ENCODE data around the gene BACH2.
A peak's percentile ranks its signal among the peaks of the same experiment; 100 is the strongest.
"Not testable (repeated sequence)": the region's sequence is repeated elsewhere in the genome, so short reads cannot be mapped to it uniquely, and the experiment has no call there.

The BACH2 gene

DNA sequence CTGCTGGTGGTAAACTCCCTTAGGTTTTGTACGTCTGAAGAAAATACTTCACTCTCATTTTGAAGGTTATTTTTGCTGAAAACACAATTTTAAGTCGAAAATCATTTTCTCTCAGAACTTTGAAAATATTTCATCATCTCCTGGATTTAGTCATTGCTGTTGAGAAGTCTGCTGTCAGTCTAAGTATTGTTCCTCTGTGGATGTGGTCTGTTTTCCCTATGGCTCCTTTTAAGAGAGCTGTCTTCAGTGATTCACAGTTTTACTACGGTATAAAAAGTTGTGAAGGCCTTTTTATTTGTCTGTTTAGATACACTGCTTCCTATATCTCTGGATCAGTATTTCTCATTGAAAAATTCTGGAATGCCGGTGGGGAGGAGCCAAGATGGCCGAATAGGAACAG is 243.0 kb downstream of the BACH2 start:
- no peak for DNase-seq

DNA sequence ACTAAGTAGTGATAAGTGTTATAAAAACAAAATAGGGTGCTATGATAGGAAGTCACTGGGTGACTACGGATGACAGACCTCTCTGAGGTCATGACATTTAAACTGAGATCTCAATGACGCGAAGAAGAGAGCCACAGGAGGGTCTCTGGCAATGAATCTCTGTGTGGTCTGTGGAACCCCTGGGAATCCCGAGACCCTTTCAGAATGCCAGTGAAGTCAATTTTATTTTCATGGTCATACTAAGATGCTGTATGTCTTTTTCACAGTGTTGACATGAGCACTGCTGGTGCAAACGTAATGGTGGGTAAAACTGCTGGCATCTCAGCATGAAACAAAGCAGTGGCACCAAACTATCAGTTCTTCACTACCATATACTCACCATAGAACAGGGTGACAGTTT is 247.3 kb downstream of the BACH2 start:
- no peak for DNase-seq

- DNase-seq = no peak
These were observed 248.3 kb downstream of the BACH2 start for GRCh38 chr6:90048206-90048967.

DNA sequence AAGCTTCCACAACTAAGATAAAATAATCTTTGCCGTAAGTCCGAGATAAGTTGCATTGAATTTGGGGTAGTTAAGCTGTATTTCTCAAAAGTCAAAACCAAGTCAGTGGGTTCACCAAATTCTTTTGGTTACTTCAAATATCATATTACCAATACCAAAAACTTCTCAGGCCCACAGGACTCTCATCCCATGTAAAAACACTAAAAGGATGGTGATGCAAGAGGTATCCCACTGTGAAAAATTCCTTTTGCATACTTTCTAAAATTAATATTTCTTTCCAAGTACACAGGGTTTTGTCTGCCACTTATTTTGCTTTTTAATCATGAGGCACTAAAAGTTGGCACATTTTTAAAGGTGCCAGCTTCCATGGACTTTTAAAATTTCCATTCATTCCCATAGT is 251.1 kb downstream of the BACH2 start:
- DNase-seq = no peak

DNA sequence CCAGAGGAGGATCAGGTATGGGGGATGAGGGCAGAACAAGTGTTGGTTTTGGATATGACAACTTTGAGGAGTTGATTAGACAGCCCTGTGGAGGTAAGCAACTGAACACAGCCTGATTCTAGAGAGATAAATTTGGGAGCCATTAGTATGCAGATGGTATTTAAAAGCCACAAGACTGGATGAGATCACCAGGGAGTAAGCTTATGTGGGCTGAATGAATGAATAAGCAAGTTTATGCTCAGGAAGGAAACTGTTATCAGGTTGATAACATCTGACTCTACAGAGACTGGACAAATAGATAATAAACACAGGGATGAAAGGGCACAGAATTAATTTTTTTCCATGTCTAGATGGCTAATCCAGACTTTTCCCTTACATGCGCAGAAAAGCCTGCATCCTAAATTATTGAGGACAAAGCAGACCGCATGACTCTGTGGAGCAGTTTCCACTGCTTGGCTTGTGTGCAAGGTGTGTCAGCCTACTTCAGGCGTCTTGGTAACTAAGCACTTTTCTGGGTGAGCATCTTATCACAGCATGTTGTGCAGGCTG is 251.7 kb downstream of the BACH2 start:
- peak in 1 of 2 donors; percentile 26 for DNase-seq

- no peak for DNase-seq
These were observed 252.3 kb downstream of the BACH2 start for GRCh38 chr6:90044182-90044832.

DNA sequence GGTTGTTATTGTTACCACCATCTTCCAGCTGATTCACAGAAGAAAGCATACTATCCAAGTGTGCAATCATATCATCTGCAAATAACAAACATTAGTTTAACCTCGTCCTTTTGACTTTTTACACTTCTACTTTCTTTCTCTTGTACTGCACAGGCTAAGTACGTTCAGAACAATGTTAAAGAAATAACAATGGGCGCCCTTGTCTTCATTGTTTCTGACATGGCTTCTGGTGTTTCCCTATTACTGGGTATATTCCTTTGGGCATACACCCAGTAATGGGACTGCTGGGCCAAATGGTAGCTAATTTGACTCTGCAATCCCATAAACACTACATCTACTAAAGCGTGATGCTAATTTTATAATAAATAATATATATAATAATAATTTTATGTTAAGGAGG is 255.7 kb downstream of the BACH2 start:
- DNase-seq = no peak

GRCh38 chr6:90039911-90040310 is 256.7 kb downstream of the BACH2 start:
- DNase-seq = no peak

DNA sequence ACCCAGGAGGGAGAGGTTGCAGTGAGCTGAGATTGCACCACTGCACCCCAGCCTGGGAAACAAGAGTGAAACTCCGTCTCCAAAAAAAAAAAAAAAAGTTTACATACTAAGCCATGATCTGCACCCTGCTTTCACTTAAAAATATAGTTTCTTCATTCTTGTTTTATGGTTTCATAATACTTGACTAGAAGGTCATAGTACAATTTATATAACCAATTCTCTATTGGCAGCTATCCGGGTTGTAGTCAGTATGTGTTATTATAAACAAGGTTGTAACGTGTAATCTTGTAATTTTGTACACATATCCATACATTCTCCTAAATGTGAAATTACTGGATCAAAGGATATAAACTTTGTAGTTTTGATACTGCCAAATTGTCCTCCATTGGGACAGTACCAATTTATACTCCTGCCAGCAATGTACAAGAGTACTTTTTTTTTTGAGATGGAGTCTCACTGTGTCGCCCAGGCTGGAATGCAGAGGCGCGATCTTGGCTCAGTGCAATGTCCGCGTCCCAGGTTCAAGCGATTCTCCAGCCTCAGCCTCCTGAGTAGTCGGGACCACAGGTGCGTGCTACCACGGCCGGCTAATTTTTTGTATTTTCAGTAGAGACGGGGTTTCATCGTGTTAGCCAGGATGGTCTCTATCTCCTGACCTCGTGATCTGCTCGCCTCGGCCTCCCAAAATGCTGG is 257.5 kb downstream of the BACH2 start:
- no peak for DNase-seq

- DNase-seq = no peak
These were observed 259.7 kb downstream of the BACH2 start for GRCh38 chr6:90036963-90037362.

- no peak for DNase-seq
These were observed 261.5 kb downstream of the BACH2 start for GRCh38 chr6:90035047-90035723.

DNA sequence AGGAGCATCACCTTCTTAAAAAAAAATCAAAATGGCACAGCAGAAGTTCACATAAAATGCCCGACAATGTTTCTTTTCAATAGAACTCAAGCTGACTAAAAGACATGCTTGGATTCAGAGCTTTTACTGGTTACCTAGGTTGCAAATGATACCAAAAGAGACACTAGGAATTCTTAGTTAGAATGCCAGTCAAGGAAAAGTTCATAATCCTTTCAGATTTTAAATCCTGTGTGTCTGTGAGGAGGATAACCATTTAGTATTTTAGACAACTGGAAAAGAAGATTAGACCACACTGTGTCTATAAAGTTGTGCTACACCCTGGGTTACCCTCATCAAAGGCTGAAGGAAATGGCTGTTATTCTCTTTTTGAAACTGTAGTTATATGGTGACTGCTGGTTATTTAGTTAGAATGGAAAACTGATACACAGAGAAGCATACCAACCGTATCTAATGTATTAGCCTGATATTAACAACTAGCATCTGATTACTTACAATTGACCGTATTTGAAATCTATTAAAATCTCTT is 262.8 kb downstream of the BACH2 start:
- DNase-seq = no peak

DNA sequence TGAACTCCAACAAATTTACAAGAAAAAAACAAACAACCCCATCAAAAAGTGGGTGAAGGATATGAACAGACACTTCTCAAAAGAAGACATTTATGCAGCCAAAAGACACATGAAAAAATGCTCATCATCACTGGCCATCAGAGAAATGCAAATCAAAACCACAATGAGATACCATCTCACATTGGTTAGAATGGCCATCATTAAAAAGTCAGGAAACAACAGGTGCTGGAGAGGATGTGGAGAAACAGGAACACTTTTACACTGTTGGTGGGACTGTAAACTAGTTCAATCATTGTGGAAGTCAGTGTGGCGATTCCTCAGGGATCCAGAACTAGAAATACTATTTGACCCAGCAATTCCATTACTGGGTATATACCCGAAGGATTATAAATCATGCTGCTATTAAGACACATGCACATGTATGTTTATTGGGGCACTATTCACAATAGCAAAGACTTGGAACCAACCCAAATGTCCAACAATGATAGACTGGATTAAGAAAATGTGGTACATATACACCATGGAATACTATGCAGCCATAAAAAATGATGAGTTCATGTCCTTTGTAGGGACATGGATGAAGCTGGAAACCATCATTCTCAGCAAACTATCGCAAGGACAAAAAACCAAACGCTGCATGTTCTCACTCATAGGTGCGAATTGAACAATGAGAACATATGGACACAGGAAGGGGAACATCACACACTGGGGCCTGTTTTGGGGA is 264.0 kb downstream of the BACH2 start:
- not testable (repeated sequence) for DNase-seq

- no peak for DNase-seq
These were observed 267.5 kb downstream of the BACH2 start for GRCh38 chr6:90028995-90029635.

DNA sequence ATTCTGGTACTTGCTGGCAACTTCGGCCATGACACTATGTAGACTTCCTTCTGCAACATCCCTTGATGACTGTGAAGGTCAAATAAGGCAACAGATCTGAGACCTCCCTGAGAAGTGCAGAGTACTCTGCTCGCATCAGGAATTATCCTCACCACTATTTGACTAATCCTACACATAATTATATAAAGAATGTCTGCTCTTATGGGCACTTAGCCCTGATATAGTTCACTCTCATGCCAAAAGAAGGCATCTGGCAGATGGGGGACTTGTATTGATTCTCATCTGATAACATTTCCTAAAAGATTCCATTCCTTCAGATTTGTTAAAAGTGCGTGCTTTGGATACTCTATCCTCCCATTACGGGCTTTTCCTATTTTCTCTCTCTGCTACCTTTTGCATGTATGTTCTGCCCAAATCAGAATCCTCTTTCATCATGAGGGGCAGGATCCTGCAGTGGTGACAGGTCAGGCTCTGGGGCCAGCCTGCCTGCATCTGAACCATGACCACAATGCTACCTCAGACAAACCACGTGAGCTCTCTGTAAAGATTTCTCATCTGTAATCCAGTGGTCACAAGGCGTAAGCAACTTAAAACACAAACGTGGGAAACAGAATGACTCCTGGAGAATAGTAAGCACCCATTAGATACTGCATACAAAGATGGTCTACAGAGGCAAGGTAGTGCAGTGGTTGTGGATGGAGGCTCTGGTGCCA is 268.4 kb downstream of the BACH2 start:
- no peak for DNase-seq

DNA sequence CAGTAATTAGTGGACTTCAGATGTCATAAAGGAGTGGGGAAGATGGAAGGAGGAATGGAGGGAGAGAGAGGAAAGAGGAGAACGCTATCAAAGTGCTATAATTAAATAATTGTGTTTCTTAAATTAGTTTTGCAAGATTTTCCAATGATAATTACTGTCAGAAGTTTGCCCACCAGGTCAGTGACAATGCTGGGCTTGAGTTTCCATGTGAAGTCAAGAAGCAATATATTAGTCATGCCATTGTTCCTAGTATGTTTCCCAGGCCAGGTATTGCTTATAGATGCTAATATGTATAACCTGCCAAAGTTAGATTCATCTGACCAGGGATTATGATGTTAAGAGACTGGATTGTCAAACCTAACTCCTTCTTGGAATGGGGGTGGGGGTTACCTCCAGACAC is 270.4 kb downstream of the BACH2 start:
- no peak for DNase-seq

DNA sequence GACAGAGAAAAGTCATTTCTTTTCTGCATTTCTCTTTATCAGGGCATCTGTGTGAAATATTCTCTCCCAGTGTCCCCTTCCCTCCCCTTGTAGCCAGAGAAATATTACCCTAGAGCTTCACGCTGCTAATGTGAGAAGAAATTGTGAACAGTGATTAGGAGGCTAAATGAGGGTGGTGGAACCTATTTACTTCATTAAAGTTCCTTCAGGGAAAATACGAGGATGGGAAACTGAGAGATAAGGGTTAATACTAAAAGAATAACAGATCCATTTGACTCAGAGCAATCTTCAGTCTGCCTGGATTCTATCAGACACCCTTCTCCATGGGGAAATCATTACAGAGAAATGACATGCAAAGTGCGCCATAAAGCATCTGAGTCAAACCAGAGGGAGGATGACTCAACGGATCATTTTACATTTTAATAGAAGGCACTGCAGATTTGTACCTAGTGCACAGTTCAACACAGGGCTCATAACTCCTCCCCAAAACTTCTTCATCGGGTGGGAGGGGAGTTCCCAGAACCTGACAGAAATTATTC is 271.1 kb downstream of the BACH2 start:
- DNase-seq = peak; percentile 17 to 40

DNA sequence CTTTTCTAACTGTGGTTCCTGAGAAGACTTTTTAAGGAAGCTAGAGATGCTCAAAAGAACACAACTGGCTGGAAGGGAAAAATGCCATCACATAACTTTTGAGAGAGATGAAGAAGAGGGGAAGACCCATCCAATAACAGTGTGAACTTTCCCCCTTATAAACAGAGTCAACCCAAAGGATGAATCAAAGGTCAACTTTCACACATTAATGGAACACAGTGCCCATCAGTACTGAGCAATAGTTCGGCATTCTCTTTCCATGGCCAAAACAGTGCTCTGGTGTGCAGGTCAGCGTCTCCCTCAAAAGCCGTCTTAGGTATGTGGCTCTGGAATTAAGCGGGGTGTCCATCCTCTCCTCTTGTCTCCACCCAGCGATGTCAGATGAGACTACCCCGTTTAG is 272.0 kb downstream of the BACH2 start:
- no peak for DNase-seq

DNA sequence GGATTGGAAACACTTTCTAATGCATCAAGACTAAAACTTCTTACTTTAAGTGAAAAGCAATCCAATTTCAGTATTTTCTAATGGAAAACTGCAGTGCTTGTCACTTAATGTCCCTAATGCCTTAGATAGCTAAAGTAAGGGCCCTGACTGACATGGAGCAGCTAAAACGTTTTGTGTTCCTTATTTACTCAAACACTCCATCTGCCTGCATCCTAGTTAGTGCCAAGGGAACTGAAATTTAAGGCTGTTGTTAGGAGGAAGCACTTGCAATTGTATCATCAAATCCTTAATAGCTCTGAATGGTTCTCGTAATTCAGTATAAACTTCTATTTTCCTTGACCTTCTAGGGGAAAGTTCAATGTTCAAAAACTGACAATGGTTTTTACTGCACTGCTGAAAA is 274.9 kb downstream of the BACH2 start:
- peak in 1 of 2 donors; percentile 9 for DNase-seq

- no peak for DNase-seq
These were observed 275.9 kb downstream of the BACH2 start for GRCh38 chr6:90020746-90021145.

DNA sequence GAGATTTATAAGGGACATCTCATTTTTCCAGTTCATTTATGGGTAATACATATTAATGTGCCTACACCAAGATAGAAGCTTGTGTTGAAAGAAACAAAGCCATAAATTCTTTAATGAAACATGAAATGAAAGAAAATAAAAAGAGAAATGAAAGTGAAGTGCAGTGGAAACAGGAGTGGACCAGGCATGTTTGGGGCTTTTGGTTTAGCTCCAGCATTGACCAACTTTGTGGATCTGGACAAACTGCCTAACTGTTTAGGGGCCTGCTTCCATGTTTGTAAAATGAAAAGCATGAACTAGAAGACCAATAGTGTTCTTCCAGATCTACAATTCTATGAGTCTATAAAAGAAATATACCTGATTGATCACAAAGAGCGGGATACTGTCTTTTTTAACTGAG is 277.4 kb downstream of the BACH2 start:
- no peak for DNase-seq
